Left lung (tissue), 10 donors: ENCODE data around the gene MUC20. TPM values are rescaled to one million over a fixed set of nuclear protein-coding genes. Genes with fewer than 3 reads are reported as not detected.

Experiments
- ATAC-seq: fragments of 200-7000 bp; cut with Tn5 transposase; one replicate; pipeline ENCODE4 v1.9.1; 2020; ENCODE audit warnings: moderate library complexity
- DNase-seq, 4 donors: peaks; one replicate each; pipeline ENCODE4 v3.0.0-alpha.2; 2013 to 2020
- H3K27ac ChIP-seq, 2 donors: fragments of 200-600 bp; sonication (generic) in 1 of 2; one replicate each; pipeline versions ENCODE4 v1.5.0 to v1.8.0; 2020 to 2021
- H3K27me3 ChIP-seq, 2 donors: fragments of 200-600 bp; sonication (generic) in 1 of 2; one replicate each; pipeline versions ENCODE4 v1.5.0 to v1.8.0; 2020 to 2021
- H3K36me3 ChIP-seq, 2 donors: fragments of 200-600 bp; sonication (generic) in 1 of 2; one replicate each; pipeline versions ENCODE4 v1.5.0 to v1.8.0; 2020 to 2021
- H3K4me1 ChIP-seq, 2 donors: fragments of 200-600 bp; one replicate each; pipeline ENCODE4 v1.8.0; 2021
- H3K4me3 ChIP-seq, 2 donors: fragments of 200-600 bp; sonication (generic) in 1 of 2; one replicate each; pipeline versions ENCODE4 v1.5.0 to v1.8.0; 2020 to 2021; ENCODE audit warnings: mild to moderate bottlenecking in 1 of 2
- H3K9me3 ChIP-seq, 2 donors: fragments of 200-600 bp; sonication (generic) in 1 of 2; one replicate each; pipeline versions ENCODE4 v1.5.0 to v1.8.0; 2020 to 2021
- CTCF ChIP-seq, 2 donors: fragments of 200-600 bp; sonication (generic) in 1 of 2; IDR thresholded peaks; one replicate each; pipeline versions ENCODE4 v1.5.0 to v1.8.0; 2021; ENCODE audit warnings: antibody characterized with exemption in 2 of 2
- intact Hi-C, 2 donors: fragments of 100-400 bp; cut with DNase I; formaldehyde crosslinking; loops; one replicate each; pipeline versions ENCODE4 v1.11.2 to v1.14.2; 2022
- polyA plus RNA-seq, 6 donors: library from polyadenylated mRNA; unstranded; fragments of 120-200 nt; gene quantifications; one replicate each; pipeline ENCODE4 v1.2.1, GENCODE V29; 2013; ENCODE audit not compliant: insufficient read length in 6 of 6
- total RNA-seq, 2 donors: library from RNA; stranded (reverse); fragmentation: NEBNext Ultra II Directional; extraction: Animal tissue kit (Norgen Biotek cat#: 25700); gene quantifications; one replicate each; pipeline ENCODE4 v1.2.1, GENCODE V29; 2021
- donor health status: DM: no; HTN: yes; CAD: no.
- donor health status: DM: no; HTN: no; CAD: no.

MUC20 gene
- total and polyA plus RNA-seq, 8 donors = 7.7 to 22.2 (median 14.0) TPM

- ATAC-seq = no peak
- Histone ChIP-seq H3K27me3 (no peaks in the 10 kb centered on the region), H3K4me1 (peaks cover 0 to 7% of the 10 kb centered on the region in 2 donors), H3K36me3 (peaks cover 0 to 22% of the 10 kb centered on the region in 2 donors), H3K27ac (no peak overlapping the region), H3K9me3 (no peaks in the 10 kb centered on the region), H3K4me3 (no peak overlapping the region)
- no peak for TF ChIP-seq CTCF (IDR thresholded peaks at IDR 0.05)
- DNase-seq = no peak
- intact Hi-C loops = no loop called here
Measured at GRCh38 chr3:195701042-195701915, 19.5 kb upstream of the MUC20 start.

- Histone ChIP-seq H3K9me3 (no peaks in the 10 kb centered on the region), H3K36me3 (peaks cover 0 to 9% of the 10 kb centered on the region in 2 donors), H3K27ac (no peak overlapping the region), H3K4me1 (no peaks in the 10 kb centered on the region), H3K4me3 (no peak overlapping the region), H3K27me3 (no peaks in the 10 kb centered on the region)
- ATAC-seq (no peak), DNase-seq (peak in 1 of 4 donors; percentile 1)
- intact Hi-C loops = no loop called here
- no peak for TF ChIP-seq CTCF (IDR thresholded peaks at IDR 0.05)
Measured at GRCh38 chr3:195703776-195704175, 17.0 kb upstream of the MUC20 start.

- no peaks in the 10 kb centered on the region for H3K9me3 ChIP-seq
- H3K27me3 ChIP-seq = no peaks in the 10 kb centered on the region
- intact Hi-C loops = no loop called here
- H3K4me1 ChIP-seq = no peaks in the 10 kb centered on the region
- H3K4me3 ChIP-seq = no peak overlapping the region
- TF ChIP-seq CTCF (IDR thresholded peaks at IDR 0.05) = no peak
- DNase-seq (peak in 1 of 4 donors; percentile 27), ATAC-seq (no peak)
- H3K36me3 ChIP-seq = peaks cover 0 to 10% of the 10 kb centered on the region in 2 donors
- H3K27ac ChIP-seq = no peak overlapping the region
Measured at GRCh38 chr3:195704433-195704999, 16.3 kb upstream of the MUC20 start.

- H3K9me3 ChIP-seq = no peaks in the 10 kb centered on the region
- DNase-seq = peak in 1 of 4 donors; percentile 25
- TF ChIP-seq CTCF (IDR thresholded peaks at IDR 0.05) = no peak
Measured at GRCh38 chr3:195705081-195705991, 15.4 kb upstream of the MUC20 start.

More at GRCh38 chr3:195705081-195705991, 15.4 kb upstream of the MUC20 start:
- Histone ChIP-seq H3K36me3 (peaks cover 0 to 10% of the 10 kb centered on the region in 2 donors), H3K27me3 (no peaks in the 10 kb centered on the region), H3K27ac (no peak overlapping the region), H3K4me3 (no peak overlapping the region), H3K4me1 (no peaks in the 10 kb centered on the region)
- ATAC-seq = no peak
- intact Hi-C loops = no loop called here
